PC-3 (cell line): ENCODE measurements around the gene GJC1.

Source experiments
- EZH2phosphoT487 ChIP-seq: fragments of 300-600 bp; sonication (generic); IDR thresholded peaks from 2 replicates; pipeline ENCODE4 v1.6.1; 2018; ENCODE audit warnings: mild to moderate bottlenecking, antibody characterized with exemption, low read length, borderline replicate concordance
- TF ChIP-seq, protein P1 (sequence below): fragments of 300-600 bp; sonication (generic); conservative IDR thresholded peaks from 2 replicates; pipeline ENCODE4 v1.5.1; 2017; ENCODE audit warnings: antibody characterized with exemption, low read depth, mild to moderate bottlenecking, low read length

DNA sequence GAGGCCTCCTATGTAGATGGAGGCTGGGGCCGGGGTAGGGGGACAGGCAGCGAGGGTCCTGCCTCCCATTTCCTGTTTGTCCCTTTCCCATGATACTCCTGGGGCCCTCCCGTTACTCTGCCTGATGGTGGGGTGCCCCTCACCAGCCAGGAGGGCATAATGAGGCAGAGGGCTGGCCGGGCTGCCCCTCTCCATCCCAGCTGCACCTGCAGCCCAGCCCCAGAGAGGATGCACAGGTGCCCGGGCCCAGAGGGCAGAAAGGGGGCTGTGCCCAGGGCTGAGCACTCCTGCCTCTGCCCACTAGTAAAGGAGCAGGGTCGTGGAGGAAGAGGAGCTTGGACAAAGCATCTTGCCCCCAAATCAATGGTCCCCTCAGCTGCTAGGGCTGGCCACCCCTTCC is 60.9 kb downstream of the GJC1 start:
- no peak for TF ChIP-seq EZH2phosphoT487
- TF ChIP-seq, protein P1, sequence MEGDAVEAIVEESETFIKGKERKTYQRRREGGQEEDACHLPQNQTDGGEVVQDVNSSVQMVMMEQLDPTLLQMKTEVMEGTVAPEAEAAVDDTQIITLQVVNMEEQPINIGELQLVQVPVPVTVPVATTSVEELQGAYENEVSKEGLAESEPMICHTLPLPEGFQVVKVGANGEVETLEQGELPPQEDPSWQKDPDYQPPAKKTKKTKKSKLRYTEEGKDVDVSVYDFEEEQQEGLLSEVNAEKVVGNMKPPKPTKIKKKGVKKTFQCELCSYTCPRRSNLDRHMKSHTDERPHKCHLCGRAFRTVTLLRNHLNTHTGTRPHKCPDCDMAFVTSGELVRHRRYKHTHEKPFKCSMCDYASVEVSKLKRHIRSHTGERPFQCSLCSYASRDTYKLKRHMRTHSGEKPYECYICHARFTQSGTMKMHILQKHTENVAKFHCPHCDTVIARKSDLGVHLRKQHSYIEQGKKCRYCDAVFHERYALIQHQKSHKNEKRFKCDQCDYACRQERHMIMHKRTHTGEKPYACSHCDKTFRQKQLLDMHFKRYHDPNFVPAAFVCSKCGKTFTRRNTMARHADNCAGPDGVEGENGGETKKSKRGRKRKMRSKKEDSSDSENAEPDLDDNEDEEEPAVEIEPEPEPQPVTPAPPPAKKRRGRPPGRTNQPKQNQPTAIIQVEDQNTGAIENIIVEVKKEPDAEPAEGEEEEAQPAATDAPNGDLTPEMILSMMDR, result no peak
